Cortex of kidney (tissue), 1 donor: Measurements from ENCODE around the gene SEC22A.
"Not testable (repeated sequence)": the region's sequence is repeated elsewhere in the genome, so short reads cannot be mapped to it uniquely, and the experiment has no call there.

Experiments
- DNase-seq: peaks from one replicate; lab custom pipeline; 2025; lab: John Stamatoyannopoulos, UW

SEC22A gene

GRCh38 chr3:123180791-123181190, 21.0 kb upstream of the SEC22A start:
- no peak for DNase-seq

- DNase-seq: no peak
These were observed 15.0 kb upstream of the SEC22A start for GRCh38 chr3:123186695-123187094.

GRCh38 chr3:123188058-123188457, 13.7 kb upstream of the SEC22A start:
- DNase-seq: no peak

- DNase-seq: no peak
These were observed 8.2 kb upstream of the SEC22A start for GRCh38 chr3:123193448-123194101.

GRCh38 chr3:123194552-123194951, 7.2 kb upstream of the SEC22A start:
- DNase-seq: no peak

GRCh38 chr3:123198372-123198771, 3.4 kb upstream of the SEC22A start:
- DNase-seq: no peak

- no peak for DNase-seq
These were observed 553 bp upstream of the SEC22A start for GRCh38 chr3:123201223-123201556.

- no peak for DNase-seq
These were observed 708 bp downstream of the SEC22A start for GRCh38 chr3:123202451-123202850.

- DNase-seq: no peak
These were observed 17.2 kb downstream of the SEC22A start for GRCh38 chr3:123218990-123219389.

GRCh38 chr3:123221369-123221768, 19.6 kb downstream of the SEC22A start:
- DNase-seq: not testable (repeated sequence)

- no peak for DNase-seq
These were observed 23.3 kb downstream of the SEC22A start for GRCh38 chr3:123225016-123225415.

GRCh38 chr3:123226549-123226948, 24.8 kb downstream of the SEC22A start:
- DNase-seq: no peak

- no peak for DNase-seq
These were observed 27.4 kb downstream of the SEC22A start for GRCh38 chr3:123229145-123229544.

GRCh38 chr3:123236902-123237301, 35.2 kb downstream of the SEC22A start:
- DNase-seq: no peak

GRCh38 chr3:123239186-123239585, 37.4 kb downstream of the SEC22A start:
- DNase-seq: not testable (repeated sequence)

GRCh38 chr3:123239756-123240155, 38.0 kb downstream of the SEC22A start:
- no peak for DNase-seq

- no peak for DNase-seq
These were observed 42.4 kb downstream of the SEC22A start for GRCh38 chr3:123244128-123244527.

GRCh38 chr3:123246866-123247265, 45.1 kb downstream of the SEC22A start:
- no peak for DNase-seq

GRCh38 chr3:123256256-123256655, 54.5 kb downstream of the SEC22A start:
- no peak for DNase-seq

GRCh38 chr3:123258359-123258758, 56.6 kb downstream of the SEC22A start:
- no peak for DNase-seq

GRCh38 chr3:123258811-123259420, 57.2 kb downstream of the SEC22A start:
- no peak for DNase-seq

GRCh38 chr3:123261666-123262065, 59.9 kb downstream of the SEC22A start:
- DNase-seq: no peak

GRCh38 chr3:123262226-123262625, 60.5 kb downstream of the SEC22A start:
- DNase-seq: no peak

GRCh38 chr3:123262868-123263267, 61.1 kb downstream of the SEC22A start:
- DNase-seq: no peak
